NOMO-1 treated with dmso at 0.1 percent for 144 hours (cell line): ENCODE results near the gene GFER.
"Not testable (repeated sequence)": the region's sequence is repeated elsewhere in the genome, so short reads cannot be mapped to it uniquely, and the experiment has no call there.

ENCODE experiments used
- DNase-seq: peaks from one replicate; lab custom pipeline; 2025; ENCODE audit not compliant: unreplicated experiment; lab: John Stamatoyannopoulos, UW

The GFER gene

DNA sequence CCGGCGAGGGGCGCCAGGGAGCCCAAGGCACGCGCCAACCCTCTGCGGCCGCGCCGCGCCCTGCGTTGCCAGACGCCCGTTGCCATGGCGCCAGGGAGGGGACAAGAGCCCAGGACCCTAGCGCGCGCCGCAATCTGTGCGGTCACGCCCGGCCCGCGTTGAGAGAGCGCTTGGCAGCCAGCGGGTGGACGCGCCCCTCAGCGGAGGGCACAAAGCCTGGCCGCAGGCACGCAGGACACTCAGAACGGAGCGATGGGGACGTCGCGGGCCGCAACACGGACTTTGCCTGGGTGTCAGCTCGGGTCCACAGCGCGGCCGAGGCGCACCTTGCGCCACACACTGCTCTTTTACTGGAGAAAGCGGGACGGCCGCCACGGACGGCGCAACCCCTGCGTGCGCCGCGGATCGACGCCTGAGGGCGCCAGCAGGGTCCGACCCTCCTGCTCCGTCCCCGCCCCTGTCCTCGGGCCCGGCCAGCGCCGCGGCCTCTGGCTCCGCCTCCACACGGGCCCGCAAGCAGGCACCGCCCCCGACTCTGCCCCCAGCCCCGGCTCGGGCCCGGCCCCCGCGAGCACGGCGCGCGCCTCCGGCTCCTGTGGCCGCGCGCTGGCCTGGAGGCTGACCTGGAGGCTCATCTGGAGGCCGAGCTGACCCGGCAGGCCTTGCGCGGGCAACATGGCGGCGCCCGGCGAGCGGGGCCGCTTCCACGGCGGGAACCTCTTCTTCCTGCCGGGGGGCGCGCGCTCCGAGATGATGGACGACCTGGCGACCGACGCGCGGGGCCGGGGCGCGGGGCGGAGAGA lies at the start of gene GFER:
GFER (plus strand) TSS at position 650 of the 803 bp plus-strand sequence; CDS start at position 676, 26 bp downstream.
- DNase-seq = peak; percentile 87

DNA sequence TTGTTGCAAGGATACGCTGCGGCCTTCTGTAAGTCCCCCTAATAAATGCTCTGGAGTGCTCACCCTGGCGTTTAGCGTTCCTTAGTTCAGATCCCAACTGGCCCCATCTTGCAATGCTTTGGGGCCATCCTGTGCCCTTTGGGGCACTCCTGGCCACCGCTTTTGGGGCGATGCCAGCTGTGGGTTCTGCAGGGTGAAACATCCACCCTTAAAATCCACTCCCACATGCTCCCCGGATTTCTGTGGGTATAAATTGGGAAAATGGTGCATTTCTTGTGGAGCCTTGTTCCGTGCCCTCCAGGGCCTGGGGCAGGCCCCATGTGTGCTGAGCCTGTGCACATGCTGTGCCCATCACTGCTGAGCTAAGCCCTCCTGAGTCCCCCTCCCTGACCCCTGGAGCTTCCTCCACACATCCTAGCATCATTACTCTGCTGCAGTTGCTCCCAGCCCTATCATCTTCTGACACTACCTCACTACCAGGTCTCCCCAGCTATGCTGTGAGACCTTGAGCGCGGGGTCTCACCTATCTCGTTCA lies 47.0 kb upstream of the GFER start:
- no peak for DNase-seq

DNA sequence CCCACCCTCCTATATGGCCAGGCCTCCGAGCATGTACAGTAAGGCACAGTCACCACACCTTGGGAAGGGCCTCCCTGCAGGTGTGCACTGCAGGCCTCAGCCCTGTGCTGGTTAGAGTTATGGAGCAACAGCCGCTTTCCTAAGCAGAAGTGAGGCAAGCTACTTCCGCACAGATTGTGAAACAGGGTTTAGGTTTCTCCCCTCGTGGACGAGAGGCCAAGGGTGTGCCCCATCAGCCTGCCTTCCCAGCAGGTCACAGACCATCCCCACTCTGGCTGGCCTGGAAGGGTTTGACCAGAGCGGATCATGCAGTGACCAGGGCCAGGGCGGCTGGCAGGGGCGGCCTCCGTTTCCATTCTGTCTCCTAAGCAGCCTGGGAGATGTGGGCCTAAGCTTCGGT lies 45.7 kb upstream of the GFER start:
- DNase-seq = peak; percentile 89

DNA sequence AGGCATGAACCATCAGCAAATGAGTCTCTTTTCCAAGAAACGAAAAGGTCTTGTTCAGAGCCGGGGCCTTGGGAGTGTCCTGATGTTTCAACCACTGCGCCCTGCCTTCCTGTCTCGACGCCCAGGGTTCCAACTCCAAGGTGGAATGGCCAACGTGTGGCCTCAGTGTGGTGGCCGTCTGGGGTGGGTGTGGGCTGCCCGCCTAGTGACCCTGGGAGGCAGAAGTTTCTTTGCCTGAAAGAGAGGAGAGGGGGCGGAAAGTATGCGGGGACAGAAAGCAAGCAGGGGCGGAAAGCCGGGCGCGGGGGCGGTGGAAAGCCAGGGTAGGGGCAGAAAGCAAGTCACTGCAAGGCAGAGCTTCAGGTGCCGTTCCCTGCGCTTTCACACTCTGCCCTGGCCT lies 45.1 kb upstream of the GFER start:
- no peak for DNase-seq

DNA sequence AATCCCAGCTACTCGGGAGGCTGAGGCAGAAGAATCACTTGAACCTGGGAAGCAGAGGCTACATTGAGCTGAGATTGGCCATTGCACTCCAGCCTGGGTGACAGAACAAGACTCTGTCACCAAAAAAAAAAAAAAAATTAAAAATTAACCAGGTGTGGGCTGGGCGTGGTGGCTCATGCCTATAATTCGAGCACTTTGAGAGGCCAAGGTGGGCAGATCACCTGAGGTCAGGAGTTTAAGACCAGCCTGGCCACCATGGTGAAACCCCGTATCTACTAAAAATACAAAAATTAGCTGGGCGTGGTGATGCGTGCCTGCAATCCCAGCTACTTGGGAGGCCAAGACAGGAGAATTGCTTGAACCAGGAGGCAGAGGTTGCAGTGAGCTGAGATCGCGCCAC lies 44.2 kb upstream of the GFER start:
- not testable (repeated sequence) for DNase-seq

DNA sequence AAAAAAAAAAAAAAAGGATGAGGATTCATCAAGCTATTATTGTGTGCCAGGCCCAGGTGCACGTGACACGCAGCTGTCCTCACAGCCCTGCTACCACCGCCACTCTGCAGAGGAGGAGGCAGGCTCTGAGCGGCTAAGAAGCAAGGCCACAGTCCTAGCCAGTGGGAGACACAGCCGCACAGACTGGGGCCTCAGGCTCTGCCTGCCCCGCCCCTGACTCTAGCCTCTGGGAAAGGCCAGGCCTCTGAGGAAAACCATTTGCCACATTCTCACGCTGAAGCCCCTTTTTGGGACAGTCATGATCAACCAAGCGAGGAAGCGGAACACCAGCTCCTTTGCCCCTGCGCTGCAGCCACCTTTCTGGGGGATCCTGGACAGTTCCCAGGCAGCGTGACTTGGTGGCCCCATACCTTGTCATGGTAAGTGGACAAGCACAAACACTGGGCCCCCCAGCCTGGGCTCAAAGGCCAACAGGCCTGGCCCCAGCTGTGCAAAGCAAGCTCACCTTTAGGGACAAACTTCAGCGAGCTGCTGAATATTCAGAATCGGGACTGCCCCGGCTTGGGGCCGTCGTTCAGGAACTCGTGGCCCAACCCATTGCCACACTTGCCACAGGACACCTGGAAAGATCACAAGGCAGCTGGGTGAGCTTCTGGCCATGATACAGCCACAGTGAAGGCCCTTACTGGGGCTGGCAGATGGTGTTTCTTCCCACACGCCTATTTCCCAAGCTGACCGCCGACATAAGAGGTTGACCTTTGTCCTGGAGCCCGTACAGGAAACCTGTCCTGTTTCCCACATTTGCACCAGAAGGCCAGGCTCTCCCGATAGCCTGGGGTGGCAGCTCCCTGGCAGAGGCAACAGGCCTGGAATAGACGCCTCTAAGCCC lies 43.5 kb upstream of the GFER start:
- no peak for DNase-seq

DNA sequence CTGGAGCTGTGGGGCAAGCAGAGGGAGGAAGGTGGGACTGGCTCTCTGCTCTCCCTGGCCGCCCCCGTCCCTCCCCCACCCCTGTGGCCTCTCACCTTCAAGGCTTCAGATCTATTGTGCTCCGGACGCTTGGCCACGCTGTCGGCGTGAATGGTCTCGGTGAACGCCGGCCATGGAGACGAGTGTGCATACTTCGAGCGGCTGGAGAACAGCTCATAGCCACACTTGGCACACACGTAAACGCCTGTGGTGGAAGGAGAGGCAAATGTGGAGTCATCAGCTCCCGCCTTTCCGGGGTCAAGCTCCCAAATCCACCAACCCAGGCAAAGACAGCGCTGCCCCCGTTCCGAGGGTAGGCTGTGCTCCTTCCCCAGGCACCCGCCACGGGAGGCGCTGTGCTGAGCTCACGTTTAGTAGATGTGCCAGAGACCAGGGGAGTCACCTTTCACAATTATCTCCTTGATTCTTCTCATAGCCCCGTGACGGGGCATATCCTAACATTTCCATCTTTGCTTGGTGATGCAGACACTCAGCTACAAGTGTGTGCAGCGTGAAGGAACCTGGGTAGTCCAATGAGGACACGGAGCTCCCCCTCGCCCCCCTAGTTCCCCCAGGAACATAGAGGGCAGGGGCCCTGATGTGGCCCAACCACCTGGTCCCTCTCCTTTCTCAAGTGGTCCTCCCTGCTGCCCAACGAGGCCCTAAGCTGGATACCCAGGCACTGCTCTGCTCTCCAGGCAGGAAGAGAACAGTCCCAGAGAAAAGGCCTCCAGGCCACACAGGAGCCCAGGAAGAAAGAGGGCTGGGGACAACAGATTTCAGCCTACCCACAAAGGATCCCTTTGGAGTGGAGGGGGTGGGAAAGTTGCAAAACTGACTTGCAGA lies 42.6 kb upstream of the GFER start:
- peak; percentile 36 for DNase-seq

DNA sequence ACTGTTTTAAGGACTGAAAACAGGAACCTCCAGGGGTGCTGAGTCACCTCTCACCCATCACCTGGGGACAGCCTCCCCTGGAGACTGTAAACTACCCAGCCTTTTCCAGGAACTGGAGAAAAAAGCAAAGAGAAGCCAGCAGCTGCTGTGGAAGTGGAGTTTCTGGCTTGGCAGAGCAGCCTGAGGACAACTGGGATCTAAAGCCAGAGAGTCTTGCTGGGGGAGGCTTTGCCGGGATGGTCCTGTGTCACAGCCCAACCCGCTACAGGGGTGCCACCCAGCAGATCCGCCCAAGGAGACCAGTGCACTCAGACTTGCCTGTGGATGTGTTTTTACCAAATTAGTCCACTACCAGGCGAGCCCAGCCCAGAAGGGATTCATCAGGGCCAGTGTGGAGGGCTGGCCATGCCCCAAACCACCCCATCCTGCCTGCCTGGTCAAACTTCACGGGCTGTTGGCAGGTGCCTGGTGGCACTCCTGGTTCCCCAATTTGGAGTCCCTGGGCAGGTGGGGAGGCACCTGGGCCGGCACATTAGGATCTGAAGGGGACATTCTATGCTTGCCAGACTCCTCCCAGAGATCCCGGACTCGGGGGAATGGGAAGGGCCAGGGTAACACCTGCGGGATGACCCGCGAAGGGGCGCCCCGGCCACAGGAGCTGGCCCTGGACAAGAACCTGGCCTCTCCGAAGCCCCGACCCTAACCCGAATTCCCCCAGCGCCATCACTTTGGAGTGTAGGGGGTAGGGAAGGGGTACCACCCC lies 41.8 kb upstream of the GFER start:
- peak; percentile 55 for DNase-seq

DNA sequence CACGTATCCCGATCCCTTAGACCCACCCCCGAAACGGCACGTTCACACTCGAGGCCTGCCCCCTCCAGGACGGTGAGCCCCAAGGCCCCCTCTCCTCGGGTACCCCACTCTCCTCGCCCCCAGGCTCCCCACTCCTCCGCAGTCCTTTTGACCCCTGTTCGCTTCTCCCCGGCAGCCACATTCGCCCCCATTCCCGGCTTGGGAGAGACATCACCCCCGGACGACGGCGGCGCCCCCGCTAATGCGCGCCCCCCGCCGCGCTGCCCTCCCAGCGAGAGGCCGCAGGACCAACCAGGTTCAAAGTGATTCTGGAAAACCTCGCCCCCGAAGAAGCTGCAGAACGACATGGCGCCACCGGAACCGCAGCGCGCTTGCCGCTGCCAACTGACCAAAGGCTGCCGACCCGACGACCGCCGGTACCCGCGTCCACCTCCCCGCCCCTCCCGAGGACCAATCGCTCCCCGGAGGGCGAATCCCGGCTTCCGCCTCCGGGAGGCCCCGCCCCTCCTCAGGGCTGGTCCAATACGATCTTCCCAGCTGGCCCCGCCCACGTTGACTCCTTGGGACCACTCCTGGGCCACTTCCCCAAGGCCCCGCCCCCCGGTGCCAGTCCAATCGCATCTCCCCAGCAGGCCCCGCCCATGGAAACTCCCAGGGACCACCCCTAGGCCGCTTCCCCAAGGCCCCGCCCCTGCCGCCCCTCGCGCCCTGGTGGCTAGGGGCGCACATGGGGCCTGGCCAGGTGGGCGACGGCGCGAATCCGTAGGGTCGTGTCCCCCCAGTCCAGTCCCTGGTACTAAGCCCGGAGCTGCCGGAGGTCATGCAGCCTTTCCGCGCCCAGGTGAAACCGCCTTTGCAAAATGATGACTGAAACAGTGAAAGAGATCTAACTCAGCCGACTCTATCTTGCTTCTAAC lies 40.9 kb upstream of the GFER start, which contains the start of gene MSRB1:
MSRB1 (minus strand) TSS at position 390 of the 917 bp plus-strand sequence; CDS start at position 347, 43 bp downstream.
- DNase-seq = peak; percentile 98

DNA sequence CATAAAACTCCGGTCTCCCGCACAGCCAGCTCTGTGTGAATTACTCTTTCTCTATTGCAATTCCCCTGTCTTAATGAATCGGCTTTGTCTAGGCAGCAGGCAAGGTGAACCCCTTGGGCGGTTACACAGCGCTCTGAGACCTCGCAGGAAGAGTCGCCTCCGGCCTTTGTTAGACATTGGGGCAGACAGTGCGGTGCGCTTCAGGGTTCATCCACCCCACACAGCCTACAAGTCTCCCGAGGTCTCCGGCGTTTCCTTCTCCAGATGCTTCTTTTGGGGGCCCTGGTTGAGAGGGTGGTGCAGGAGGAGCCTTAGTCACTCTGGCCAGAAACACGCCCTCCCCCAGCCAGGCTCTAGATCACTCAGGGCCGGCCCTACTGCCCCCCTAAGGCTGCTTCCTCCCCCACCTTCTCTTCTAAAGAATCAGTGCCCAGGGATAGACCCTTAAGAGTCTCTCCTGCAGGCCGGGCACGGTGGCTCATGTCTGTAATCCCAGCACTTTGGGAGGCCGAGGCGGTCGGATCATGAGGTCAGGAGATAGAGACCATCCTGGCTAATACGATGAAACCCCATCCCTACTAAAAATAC lies 39.3 kb upstream of the GFER start:
- no peak for DNase-seq

DNA sequence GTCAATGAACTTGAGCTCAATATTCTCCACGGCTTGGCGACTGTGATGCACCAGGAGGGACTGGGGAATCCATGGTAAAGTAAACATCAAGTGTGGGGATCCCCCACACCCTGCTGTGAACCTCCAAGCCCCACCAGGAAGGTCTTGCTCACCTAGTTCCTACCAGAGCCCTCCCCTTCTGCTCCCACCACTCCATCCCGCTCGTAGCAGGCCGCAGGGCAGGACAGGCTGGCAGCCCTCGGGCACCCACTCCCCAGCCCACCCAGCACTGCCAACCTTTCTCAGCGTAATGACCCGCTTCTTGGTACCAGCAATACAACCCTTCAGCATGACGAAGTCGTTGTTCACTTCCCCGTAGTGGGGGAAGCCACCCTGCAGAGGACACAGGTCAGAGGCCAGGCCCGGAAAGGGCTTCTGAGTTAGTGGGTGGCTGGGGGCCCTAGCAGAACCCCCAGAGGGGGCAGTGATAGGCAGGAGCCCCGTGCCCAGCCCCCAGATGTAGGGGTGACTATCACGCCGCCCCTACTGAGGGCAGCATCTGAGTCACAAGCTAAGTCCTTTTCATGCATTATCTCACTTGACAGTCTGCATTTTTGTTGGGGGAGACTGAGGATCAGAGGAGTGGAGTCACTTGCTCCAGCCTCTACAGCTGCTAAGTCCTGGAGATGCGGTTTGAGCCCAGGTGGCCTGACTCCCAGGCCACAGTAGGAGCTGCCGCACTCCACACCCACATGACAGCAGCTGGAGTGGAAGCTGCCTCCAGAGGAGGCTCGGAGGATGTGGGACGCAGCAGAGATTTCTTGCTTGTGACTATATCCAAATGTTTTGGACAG lies 38.2 kb upstream of the GFER start:
- no peak for DNase-seq

DNA sequence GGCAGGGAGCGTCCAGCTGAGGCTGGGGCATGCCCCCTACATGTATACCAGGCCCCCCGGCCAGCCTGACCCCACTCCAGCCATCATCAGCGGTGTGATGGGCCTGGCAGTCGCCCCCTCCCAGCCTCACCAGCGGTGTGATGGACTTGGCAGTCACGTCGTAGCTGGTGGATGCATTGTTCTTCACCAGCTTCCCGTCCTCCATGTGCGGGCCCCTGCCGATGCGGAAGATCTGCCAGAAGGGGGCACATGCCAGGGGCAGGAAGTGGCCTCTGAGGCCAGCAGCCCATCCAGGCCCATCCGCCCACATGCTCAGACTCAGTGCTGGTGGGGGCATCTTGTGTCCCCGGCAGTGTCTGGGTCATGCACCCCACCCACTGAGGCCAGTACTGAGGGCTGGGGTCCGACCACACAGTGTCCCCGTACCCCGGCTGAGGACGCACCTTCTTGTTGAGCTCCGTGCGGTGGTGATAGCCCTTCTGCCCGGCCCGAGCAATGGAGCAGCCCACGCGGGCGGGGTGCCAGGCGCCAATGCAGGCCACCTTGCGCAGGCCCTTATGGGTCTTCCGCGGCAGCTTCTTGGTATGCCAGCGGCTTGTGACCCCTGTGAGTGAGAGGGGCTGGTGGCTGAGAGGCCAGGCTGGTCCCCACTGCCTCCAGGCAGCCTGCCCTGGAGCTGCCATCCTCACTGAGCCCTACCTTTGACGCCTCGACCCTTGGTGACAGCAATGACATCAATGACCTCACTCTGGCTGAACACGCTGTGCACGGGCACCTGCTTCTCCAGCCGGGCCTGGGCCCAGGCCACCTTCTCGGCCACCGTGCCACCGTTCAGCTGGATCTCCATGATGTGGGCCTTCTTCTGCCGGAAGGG lies 37.3 kb upstream of the GFER start:
- no peak for DNase-seq

DNA sequence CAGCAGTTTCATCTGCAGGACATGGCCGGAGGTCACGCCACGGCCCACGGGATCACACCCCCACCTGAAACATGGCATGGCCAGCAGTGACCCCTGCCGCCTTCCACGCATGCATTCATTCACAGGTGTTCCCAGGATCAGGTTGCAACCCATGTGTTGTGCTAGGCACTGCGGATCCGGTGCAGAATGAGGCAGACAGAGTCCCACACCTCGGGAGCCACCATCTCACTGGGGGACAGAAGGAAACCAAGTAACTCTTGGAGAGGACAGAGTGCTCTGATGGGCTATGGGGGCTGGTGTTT lies 36.7 kb upstream of the GFER start:
- no peak for DNase-seq

DNA sequence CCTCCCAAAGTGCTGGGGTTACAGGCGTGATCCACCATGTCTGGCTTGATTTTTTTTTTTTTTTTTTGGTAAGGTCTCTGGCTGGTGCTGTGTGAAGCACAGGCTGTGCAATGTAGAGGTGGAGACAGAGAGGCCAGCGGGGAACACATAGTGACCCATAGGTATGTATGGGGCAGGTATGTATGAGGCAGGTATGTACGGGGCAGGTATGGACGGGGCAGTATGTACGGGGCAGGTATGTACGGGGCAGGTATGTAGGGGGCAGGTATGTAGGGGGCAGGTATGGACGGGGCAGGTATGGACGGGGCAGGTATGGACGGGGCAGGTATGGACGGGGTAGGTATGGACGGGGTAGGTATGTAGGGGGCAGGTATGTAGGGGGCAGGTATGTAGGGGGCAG lies 34.5 kb upstream of the GFER start:
- no peak for DNase-seq

DNA sequence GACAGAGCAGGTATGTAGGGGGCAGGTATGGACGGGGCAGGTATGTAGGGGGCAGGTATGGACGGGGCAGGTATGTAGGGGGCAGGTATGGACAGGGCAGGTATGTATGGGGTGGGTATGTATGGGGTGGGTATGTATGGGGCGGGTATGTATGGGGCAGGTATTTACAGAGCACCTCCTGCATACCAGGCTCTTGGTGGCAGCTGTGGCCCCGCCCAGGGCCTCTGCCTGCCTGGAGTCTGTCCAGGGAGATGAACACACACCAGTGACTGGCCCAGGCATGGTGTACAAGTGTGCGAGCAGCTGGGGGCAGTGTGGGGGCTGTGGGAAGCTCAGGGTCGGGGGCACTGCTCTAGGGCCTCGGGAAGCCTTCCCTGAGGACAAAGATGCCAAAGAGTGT lies 33.9 kb upstream of the GFER start:
- DNase-seq = no peak

DNA sequence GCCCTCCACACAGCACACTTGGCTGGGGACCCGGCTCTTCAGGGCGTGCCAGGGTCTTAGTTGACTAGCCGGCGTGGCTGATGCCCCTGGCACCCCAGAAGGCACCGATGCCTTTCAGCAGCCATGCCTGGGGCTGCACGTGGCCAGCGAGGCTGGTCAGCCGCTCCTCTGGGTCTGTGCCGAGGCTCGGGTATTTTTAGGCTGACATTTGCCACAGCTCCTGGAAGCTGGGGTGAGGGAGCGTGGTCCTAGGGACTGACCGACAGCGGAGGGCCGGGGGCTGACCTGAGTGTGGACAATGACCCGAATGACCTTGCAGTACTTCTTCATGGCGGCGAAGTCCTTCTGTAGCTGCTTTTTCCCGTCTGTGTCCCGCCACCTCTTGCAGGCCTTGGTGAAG lies 33.4 kb upstream of the GFER start:
- DNase-seq = no peak

DNA sequence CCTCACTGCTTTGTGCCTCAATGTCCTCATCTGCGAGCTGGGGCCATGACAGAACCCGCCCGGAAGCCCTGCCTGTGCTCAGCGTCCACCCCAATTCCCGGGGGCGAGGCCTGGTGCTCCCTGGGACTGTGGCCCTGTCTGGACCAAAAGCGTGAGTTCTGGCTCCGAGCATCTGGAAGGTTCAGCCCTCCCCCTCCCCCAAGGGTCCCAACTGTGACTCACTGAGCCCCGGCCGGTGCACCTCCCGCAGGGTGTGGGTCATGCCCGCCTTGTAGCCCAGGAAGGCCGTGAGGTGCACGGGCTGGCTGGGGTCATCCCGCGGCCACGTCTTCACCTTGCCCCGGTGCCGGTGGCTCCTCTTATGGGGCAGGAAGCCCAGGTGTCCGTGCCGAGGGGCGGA lies 30.3 kb upstream of the GFER start:
- no peak for DNase-seq
